WI38 (cell line): ENCODE data around the gene ERCC6L.

ENCODE experiments used
- H3K4me3 ChIP-seq: 2 replicates; pipeline ENCODE4 v1.5.1; 2011; ENCODE audit warnings: low read depth, mild to moderate bottlenecking, control low read depth, low read length
- CTCF ChIP-seq: IDR thresholded peaks from 2 replicates; pipeline ENCODE4 v1.5.1; 2012; ENCODE audit warnings: low read depth, mild to moderate bottlenecking, control low read depth, low read length

Gene ERCC6L, protein sequence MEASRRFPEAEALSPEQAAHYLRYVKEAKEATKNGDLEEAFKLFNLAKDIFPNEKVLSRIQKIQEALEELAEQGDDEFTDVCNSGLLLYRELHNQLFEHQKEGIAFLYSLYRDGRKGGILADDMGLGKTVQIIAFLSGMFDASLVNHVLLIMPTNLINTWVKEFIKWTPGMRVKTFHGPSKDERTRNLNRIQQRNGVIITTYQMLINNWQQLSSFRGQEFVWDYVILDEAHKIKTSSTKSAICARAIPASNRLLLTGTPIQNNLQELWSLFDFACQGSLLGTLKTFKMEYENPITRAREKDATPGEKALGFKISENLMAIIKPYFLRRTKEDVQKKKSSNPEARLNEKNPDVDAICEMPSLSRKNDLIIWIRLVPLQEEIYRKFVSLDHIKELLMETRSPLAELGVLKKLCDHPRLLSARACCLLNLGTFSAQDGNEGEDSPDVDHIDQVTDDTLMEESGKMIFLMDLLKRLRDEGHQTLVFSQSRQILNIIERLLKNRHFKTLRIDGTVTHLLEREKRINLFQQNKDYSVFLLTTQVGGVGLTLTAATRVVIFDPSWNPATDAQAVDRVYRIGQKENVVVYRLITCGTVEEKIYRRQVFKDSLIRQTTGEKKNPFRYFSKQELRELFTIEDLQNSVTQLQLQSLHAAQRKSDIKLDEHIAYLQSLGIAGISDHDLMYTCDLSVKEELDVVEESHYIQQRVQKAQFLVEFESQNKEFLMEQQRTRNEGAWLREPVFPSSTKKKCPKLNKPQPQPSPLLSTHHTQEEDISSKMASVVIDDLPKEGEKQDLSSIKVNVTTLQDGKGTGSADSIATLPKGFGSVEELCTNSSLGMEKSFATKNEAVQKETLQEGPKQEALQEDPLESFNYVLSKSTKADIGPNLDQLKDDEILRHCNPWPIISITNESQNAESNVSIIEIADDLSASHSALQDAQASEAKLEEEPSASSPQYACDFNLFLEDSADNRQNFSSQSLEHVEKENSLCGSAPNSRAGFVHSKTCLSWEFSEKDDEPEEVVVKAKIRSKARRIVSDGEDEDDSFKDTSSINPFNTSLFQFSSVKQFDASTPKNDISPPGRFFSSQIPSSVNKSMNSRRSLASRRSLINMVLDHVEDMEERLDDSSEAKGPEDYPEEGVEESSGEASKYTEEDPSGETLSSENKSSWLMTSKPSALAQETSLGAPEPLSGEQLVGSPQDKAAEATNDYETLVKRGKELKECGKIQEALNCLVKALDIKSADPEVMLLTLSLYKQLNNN

GRCh38 chrX:72238721-72239475, at the start of gene ERCC6L:
ERCC6L (minus strand) TSS chrX:72239027; CDS start chrX:72238911, 116 bp downstream.
- TF ChIP-seq CTCF, result no peak
- peak within 1 kb of the TSS; percentile 63 for H3K4me3 ChIP-seq

- no peak for TF ChIP-seq CTCF
- H3K4me3 ChIP-seq, result no peak overlapping the region
These were observed 43.5 kb upstream of the ERCC6L start for GRCh38 chrX:72282302-72282701.

DNA sequence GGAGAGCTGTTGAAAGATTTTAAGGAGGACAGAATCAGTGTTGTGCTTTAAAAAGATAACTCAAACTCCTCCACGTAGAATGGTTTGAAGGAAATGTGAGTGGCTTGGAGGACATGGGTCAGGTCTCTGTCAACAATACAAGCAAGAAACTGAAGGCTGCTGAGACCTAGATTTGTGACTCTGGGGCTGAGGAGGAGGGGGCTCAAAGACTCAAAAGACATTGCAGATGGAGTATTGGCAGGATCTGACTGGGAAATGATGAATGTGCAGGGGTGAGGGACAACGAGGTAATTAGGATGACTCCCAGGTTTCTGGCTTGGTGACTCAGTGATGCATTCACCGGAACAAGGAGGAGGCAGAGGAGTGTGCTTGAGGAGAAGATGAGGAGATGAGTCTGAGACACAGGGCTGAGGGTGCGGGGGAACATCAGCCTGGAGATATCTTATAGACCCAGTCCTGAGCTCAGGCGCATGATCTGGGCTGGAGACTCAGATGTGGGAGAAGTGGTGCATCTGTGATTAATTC, 41.6 kb upstream of the ERCC6L start:
- no peak for TF ChIP-seq CTCF

DNA sequence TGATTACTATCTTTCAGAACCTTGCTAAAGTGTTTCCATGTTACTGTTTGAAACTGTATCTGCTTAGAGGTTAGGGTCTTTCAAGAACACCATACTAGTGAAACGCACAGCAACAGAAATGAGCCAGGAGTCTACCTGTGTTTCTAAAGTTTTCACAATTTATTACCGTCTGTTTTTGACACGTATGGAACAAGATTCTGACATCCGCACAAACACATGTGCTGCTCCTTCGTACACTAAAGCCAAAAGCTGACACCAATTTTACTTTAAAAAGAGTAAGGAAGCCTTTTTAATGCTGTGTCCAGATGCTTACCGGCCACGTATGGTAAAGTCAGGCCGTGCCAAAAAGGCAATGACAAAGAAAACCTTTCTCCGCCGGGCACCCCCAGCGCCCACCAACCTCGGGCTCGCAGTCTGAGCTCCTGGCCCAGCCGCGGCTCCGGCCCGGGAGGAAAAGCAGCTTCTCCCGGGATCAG, 37.7 kb upstream of the ERCC6L start:
- H3K4me3 ChIP-seq, result peak overlapping the region; percentile 95

More for the DNA sequence above, 41.6 kb upstream of the ERCC6L start:
- H3K4me3 ChIP-seq, result no peak overlapping the region

GRCh38 chrX:72274526-72274925, 35.7 kb upstream of the ERCC6L start:
- no peak for TF ChIP-seq CTCF

More for the DNA sequence above, 37.7 kb upstream of the ERCC6L start:
- TF ChIP-seq CTCF, result no peak

DNA sequence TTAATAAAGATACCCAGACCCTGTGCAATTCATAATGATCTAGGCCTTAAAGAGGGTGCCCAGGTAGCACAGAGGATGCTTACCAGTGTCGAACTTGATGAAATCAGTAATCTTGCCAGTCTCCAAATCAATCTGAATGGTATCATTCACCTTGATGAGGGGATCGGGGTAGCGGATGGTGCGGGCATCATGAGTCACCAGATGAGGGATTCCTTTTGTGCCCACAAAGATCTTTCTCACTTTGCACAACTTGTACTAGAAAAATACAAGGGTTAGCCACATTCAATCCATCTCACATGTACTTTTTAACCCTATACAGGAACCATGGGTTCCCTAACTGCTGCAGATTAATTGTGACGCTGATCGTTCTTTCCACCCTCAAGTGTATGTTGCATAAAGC, 34.9 kb upstream of the ERCC6L start:
- no peak for TF ChIP-seq CTCF
- H3K4me3 ChIP-seq, result peak overlapping the region; percentile 6; the same call in 1 of the 2 replicates

More at GRCh38 chrX:72274526-72274925, 35.7 kb upstream of the ERCC6L start:
- peak overlapping the region; percentile 27 for H3K4me3 ChIP-seq
